Ammon's horn (tissue), 1 donor: ENCODE data around the gene CCDC78.
A peak's percentile ranks its signal among the peaks of the same experiment; 100 is the strongest.
"Not testable (repeated sequence)": the region's sequence is repeated elsewhere in the genome, so short reads cannot be mapped to it uniquely, and the experiment has no call there.

ENCODE experiments used
- DNase-seq: peaks from one replicate; pipeline ENCODE4 v3.0.0-alpha.2; 2016; ENCODE audit warnings: low spot score

CCDC78 gene

DNA sequence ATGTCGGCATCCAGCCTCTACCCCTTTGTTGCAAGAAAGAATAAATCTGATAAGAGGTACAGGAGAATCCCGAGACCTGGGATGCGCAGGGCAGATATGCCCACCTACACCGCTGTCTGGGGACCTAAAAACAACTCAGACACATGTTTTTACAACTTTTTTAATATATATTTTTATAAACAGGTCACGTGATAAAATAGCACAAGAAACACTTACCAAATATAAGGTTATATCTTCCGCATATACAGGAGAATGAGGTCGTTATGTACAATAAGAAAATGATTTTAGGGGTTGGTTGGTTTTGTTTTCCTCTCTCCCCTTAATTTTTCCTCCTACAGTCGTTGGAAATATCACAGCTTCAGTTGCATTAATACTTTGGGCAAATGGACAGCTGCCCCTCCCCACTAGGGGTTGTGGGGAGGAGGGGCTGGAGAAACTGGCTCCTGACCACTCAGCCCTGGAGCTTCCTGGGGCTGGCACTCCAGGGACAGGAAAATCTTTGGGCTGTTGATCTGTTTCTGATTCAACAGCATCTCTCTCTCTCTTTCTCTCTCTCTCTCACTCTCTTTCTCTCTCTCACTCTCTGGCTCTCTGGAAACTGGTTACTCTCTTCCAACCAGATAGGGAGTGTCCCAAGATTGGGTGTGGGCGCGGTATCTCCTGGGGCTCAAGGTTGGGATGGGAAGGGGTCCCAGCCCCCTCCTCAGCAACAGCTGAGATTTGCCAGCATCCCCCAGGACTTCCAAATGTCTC, 33.7 kb downstream of the CCDC78 start:
- no peak for DNase-seq

- not testable (repeated sequence) for DNase-seq
Observed at GRCh38 chr16:691242-691641, 35.0 kb downstream of the CCDC78 start.

DNA sequence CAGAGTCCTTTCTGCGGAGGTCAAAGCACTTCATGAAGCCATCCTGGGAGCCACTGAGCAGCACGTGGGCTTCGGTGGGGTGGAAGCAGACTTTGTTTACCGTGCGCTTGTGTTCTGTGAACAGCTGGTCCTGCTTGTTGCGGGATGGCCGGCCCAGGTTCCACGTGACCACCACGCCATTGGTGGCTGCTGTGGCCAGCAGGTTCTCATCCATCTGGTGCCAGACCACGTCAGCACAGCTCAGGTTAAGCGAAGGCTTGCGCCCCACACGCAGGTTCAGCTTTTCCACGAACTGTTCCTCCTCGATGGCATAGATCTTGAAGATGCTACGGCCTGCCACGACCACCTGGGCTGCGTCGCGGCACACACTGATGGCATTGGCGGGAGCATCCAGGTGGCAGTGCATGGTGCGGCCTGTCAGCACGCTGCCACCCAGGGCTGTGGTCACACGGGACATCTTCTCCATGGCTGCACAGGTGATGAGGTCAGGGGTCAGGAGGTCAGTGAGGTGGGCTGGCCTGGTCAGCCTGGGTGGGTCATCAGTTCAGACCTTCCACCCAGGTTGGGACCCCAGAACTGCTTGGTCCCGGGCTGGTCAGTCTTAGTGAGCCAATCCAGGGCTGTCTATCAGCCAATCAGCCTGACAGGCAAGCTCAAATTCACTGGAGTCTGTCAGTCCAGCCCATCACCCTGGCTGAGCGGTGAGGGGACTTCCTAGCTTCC, 36.9 kb downstream of the CCDC78 start:
- DNase-seq = no peak

- DNase-seq = no peak
Observed at GRCh38 chr16:687499-687898, 38.7 kb downstream of the CCDC78 start.

DNA sequence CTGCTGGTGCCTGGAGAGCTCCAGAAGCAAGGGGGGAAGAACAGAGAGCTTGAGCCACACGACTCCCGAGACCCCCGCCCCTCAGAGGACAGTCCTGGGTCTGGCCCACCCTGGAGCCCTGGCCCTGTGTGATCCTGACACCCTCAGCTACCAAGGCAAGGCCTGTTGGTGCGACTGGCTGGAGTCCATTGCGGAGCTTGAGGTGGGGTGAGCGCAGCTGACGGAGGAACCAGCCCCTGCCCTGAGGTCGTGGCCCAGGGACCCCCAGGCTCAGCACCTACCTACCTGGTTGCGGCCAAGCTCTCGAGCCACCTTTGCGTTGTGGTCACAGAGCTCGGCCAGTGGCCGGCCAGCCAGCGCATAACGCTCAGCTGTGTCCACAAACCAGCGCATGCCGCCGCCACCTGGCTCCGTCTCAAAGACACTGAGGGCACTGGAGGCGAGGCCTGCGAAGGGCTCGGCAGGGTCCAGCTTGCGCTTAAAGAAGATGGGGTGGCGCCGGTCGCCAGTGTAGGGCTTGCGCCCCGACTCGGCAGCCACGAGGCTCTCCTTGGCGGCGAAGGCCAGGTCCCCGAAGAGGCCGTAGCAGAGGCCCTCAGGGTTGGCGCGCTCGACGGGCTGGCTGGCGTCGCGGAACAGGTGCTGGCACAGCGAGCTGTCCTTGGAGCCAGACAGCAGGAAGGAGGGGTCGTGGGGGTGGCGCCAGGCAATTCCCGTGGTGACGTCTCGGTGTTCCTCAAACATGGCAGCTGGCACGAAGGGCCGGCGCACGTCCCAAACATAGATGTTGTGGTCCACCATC, 39.6 kb downstream of the CCDC78 start:
- no peak for DNase-seq

DNA sequence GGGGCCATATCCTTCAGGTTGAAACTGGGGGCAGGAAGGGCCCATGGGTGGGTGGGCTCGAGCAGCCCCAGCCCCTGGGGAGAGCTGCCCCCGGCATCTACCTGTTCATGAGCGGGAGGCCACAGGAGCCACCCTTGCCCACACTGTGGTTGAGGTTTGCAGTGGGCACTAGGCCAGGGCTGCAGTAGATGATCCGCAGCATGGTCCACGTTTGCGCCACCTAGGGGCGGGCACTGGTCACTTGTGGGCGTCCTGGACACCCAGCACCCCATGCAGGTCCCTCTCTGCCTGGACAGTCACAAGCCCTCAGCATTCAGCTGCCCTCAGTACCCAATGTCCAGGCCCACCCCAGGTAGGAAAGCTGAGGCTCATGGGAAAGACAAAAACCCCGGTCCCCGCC, 40.3 kb downstream of the CCDC78 start:
- no peak for DNase-seq

GRCh38 chr16:684961-685696, 41.1 kb downstream of the CCDC78 start:
- DNase-seq = no peak

DNA sequence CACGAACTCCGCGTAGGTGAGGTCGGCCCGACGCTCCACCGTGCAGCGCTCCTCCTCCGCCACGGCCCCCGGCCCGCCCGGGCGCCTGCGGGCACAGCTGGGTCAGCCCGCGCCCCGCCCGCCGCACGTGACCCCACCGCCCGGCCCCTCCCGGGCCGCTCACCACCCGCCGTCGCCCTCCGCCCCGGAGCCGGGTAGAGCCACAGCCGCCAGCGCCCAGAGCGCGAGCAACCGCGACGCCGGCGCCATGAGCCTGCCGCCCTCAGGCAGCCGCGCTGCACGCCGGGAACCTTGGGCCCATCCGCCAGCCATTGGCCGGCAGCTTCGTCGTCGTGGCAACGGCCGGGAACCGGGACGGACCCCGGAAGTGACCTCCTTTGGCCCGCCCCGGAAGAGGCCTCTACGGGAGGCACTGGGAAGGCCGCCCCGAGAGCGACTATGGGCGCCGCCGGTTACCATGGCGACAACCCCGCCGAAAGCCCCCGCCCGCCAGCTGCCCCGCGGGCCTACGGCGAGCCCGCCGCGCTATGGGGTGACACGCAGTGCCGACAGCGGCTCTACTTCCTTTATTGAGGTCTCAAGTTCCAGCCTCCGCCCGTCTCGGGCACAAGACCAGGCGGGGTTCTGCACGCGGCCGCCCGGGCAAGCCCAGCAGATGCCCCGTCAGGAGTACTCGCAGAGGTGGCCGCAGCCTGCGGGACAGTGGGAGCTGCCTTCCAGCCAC, 42.0 kb downstream of the CCDC78 start, which contains the start of gene JMJD8:
JMJD8 (minus strand) TSS at position 264 of the 724 bp plus-strand sequence; CDS start at position 249, 15 bp downstream.
- DNase-seq = peak; percentile 96

- DNase-seq = no peak
Observed at GRCh38 chr16:683396-684070, 42.7 kb downstream of the CCDC78 start.

- DNase-seq = no peak
Observed at GRCh38 chr16:682493-683395, 43.5 kb downstream of the CCDC78 start.

DNA sequence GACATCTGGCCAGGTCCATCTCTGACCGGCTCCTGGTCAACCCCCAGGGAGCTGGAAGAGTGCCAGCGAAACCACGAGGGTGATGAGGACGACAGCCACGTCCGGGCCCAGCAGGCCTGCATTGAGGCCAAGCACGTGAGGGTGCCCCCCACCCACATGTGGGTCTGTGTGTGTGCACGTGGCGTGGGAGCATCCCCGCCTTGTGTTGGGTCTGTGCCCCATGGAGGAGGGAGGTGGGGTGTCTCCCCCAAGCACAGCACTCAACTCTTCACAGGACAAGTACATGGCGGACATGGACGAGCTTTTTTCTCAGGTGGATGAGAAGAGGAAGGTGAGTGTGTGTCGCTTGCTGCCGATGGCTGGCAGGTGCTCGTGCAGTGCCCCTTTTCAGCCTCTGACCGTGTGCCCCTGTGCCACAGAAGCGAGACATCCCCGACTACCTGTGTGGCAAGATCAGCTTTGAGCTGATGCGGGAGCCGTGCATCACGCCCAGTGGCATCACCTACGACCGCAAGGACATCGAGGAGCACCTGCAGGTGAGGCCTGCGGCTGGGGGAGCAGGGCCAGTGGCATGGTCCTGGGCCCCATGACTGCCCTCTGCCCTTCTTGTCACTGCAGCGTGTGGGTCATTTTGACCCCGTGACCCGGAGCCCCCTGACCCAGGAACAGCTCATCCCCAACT, 44.4 kb downstream of the CCDC78 start:
- no peak for DNase-seq

- DNase-seq = no peak
Observed at GRCh38 chr16:680967-681745, 45.1 kb downstream of the CCDC78 start.

GRCh38 chr16:680625-680945, 45.7 kb downstream of the CCDC78 start:
- no peak for DNase-seq

GRCh38 chr16:679814-680624, 46.2 kb downstream of the CCDC78 start, which contains the start of gene STUB1:
TSS of gene STUB1 (plus strand) at chr16:680410. CDS start at chr16:680526, 116 bp downstream.
- DNase-seq = peak; percentile 85

- DNase-seq = peak; percentile 72
Observed at GRCh38 chr16:678858-679813, 47.1 kb downstream of the CCDC78 start.

GRCh38 chr16:678209-678857, 47.9 kb downstream of the CCDC78 start:
- DNase-seq = no peak
